Measurements from ENCODE around the gene AHDC1.

The AHDC1 gene

GRCh38 chr1:27536010-27536757, 67.8 kb downstream of the AHDC1 start:
- no peak for DNase-seq (ENCODE audit: low spot score)
- no peak for FAIRE-seq

- DNase-seq (ENCODE audit: low spot score) (no peak), FAIRE-seq (no peak)
Observed at GRCh38 chr1:27535386-27535785, 68.6 kb downstream of the AHDC1 start.

- FAIRE-seq = no peak
Observed at GRCh38 chr1:27531959-27532685, 71.8 kb downstream of the AHDC1 start.

GRCh38 chr1:27530192-27530591, 73.8 kb downstream of the AHDC1 start:
- DNase-seq (ENCODE audit: low spot score) (no peak), FAIRE-seq (no peak)

More at GRCh38 chr1:27531959-27532685, 71.8 kb downstream of the AHDC1 start:
- DNase-seq (ENCODE audit: low spot score) = no peak

GRCh38 chr1:27529704-27530018, 74.3 kb downstream of the AHDC1 start:
- no peak for DNase-seq (ENCODE audit: low spot score)

GRCh38 chr1:27528818-27529703, 74.9 kb downstream of the AHDC1 start:
- no peak for FAIRE-seq
- no peak for DNase-seq (ENCODE audit: low spot score)

More at GRCh38 chr1:27529704-27530018, 74.3 kb downstream of the AHDC1 start:
- no peak for FAIRE-seq

- FAIRE-seq = no peak
- DNase-seq (ENCODE audit: low spot score) = no peak
Observed at GRCh38 chr1:27527890-27528817, 75.8 kb downstream of the AHDC1 start.

- no peak for FAIRE-seq
- no peak for DNase-seq (ENCODE audit: low spot score)
Observed at GRCh38 chr1:27527223-27527889, 76.6 kb downstream of the AHDC1 start.

- FAIRE-seq (no peak), DNase-seq (ENCODE audit: low spot score) (no peak)
Observed at GRCh38 chr1:27526569-27527222, 77.2 kb downstream of the AHDC1 start.

GRCh38 chr1:27525296-27526272, 78.4 kb downstream of the AHDC1 start:
- DNase-seq (ENCODE audit: low spot score) (no peak), FAIRE-seq (no peak)

GRCh38 chr1:27523337-27524020, 80.5 kb downstream of the AHDC1 start:
- FAIRE-seq (no peak), DNase-seq (ENCODE audit: low spot score) (no peak)

- FAIRE-seq = no peak
- no peak for DNase-seq (ENCODE audit: low spot score)
Observed at GRCh38 chr1:27522432-27523336, 81.3 kb downstream of the AHDC1 start.

GRCh38 chr1:27521861-27522431, 82.0 kb downstream of the AHDC1 start:
- DNase-seq (ENCODE audit: low spot score) (no peak), FAIRE-seq (no peak)

- no peak for DNase-seq (ENCODE audit: low spot score)
- FAIRE-seq = no peak
Observed at GRCh38 chr1:27521336-27521831, 82.6 kb downstream of the AHDC1 start.

- no peak for FAIRE-seq
- no peak for DNase-seq (ENCODE audit: low spot score)
Observed at GRCh38 chr1:27520651-27521050, 83.3 kb downstream of the AHDC1 start.
